Smooth muscle cell of trachea (primary cell): ENCODE measurements around the gene SREK1IP1. TPM values are rescaled to one million over a fixed set of nuclear protein-coding genes. Genes with fewer than 3 reads are reported as not detected.

Experiments
- total RNA-seq: library from RNA; depleted of rRNA; stranded (reverse); fragments of >200 nt; gene quantifications from 2 replicates; pipeline ENCODE4 v1.2.1, GENCODE V29; 2014

The SREK1IP1 gene
- total RNA-seq: 7.9 and 12.4 TPM in 2 replicates

DNA sequence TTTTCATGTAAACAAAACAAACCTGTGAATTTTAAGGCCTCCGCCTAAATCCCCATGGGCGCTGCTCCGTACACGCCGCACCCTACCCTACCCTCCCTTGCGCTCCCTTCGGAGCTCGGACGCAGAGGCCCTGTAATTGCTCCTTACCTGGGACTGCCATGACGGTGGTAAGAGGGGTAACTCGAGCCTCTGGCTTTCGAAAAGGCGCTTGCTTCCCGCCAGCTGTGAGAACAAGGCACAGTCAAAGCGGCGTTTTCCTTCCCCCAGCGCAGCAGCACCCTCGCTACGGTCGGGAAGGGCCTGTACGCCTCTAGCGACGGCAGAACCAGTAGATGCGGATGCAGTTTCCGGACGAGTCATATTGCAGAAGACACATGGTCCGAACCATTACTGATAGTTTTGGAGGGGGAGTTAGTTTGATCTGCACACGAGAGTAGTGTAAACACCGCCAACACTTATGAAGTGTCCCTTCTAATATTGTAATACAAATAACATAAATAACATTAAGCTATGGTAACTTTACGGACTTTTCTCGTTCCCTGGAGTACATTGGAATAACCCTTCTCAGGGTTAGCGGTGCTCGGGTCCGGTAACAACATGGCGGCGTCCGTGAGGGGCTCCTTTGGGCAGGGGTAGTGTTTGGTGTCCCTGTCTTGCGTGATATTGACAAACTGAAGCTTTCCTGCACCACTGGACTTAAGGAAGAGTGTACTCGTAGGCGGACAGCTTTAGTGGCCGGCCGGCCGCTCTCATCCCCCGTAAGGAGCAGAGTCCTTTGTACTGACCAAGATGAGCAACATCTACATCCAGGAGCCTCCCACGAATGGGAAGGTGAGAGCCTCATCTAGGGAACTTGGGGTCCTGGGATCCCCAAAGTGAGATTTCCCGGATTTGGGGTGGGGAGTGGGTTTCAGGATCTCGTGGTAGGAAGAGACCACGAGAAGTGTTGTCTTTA, at the start of gene SREK1IP1, which contains the start of gene CWC27:
SREK1IP1 (minus strand) TSS at position 334 of the 955 bp plus-strand sequence; CDS start at position 160, 174 bp downstream.
CWC27 (plus strand) TSS at position 573 of the 955 bp plus-strand sequence; CDS start at position 790, 217 bp downstream.

GRCh38 chr5:64690417-64691151, 77.9 kb downstream of the SREK1IP1 start, which contains the start of gene SHISAL2B:
Gene SHISAL2B, plus strand, starts transcription at chr5:64690503. Its CDS starts 121 bp downstream, at chr5:64690624.

Other genes with a start within 250 kb of the SREK1IP1 start
- not detected in 2 replicates for gene SHISAL2B, start 78.2 kb downstream of the SREK1IP1 start, total RNA-seq
- 13.2 and 17.9 TPM in 2 replicates for gene CWC27, start 239 bp upstream of the SREK1IP1 start, total RNA-seq